Lung (tissue), 4 donors: ENCODE measurements around the gene ASB17. TPM values are rescaled to one million over a fixed set of nuclear protein-coding genes. Genes with fewer than 3 reads are reported as not detected.

ENCODE experiments used
- polyA plus RNA-seq, 2 donors: library from polyadenylated mRNA; stranded (reverse); fragments of 200-250 nt; gene quantifications; one replicate each; pipeline ENCODE4 v1.2.1, GENCODE V29; 2013
- total RNA-seq, 2 donors: library from RNA; depleted of rRNA in 1 of 2; stranded (reverse); fragments of >200 nt in 1 of 2; gene quantifications; one replicate each; pipeline ENCODE4 v1.2.1, GENCODE V29; 2014 to 2021
- donor health status: Bipolar disorder and iron deficiency.
- donor health status: healthy.
- donor health status: DM: yes; HTN: yes; CAD: no.

ASB17 gene
- total and polyA plus RNA-seq, 4 donors: not detected

Other genes starting within 250 kb of the ASB17 start
- gene ACADM, start 207.7 kb downstream of the ASB17 start, total RNA-seq: 10 to 100 TPM; 36.4 to 71.5 TPM
- 10 to 100 TPM; 14.9 to 26.4 TPM for gene ACADM, start 207.7 kb downstream of the ASB17 start, polyA plus RNA-seq
- 10 to 100 TPM; 60.7 to 99.9 TPM for gene RABGGTB, start 146.1 kb downstream of the ASB17 start, total RNA-seq
- gene RABGGTB, start 146.1 kb downstream of the ASB17 start, polyA plus RNA-seq: 10 to 100 TPM; 66.8 to 69.3 TPM
- under 1 TPM; 0.34 to 0.40 TPM for gene MSH4, start 135.5 kb downstream of the ASB17 start, total RNA-seq
- gene MSH4, start 135.5 kb downstream of the ASB17 start, polyA plus RNA-seq: under 1 TPM; 0.13 to 0.37 TPM
- gene ST6GALNAC3, start 142.3 kb upstream of the ASB17 start, total RNA-seq: 10 to 100 TPM; 15.9 to 17.9 TPM
- 1 to 10 TPM; 2.7 to 8.4 TPM for gene ST6GALNAC3, start 142.3 kb upstream of the ASB17 start, polyA plus RNA-seq